G401 (cell line): ENCODE data around the gene MISP. TPM values are rescaled to one million over a fixed set of nuclear protein-coding genes. Genes with fewer than 3 reads are reported as not detected.
A peak's percentile ranks its signal among the peaks of the same experiment; 100 is the strongest.
"Not testable (repeated sequence)": the region's sequence is repeated elsewhere in the genome, so short reads cannot be mapped to it uniquely, and the experiment has no call there.

Experiments used
- DNase-seq: peaks from one replicate; pipeline ENCODE4 v3.0.0-alpha.2; 2015; ENCODE audit warnings: low spot score
- in situ Hi-C: cut with HindIII; loops from 2 replicates; pipeline ENCODE4 v1.10.0; 2016; ENCODE audit warnings: low sequenced_read_pairs, mixed read lengths
- total RNA-seq: library from RNA; depleted of rRNA; stranded (reverse); fragments of >200 nt; shearing (Covaris generic); gene quantifications from 2 replicates; pipeline ENCODE4 v1.2.3, GENCODE V29; 2014

MISP gene
- total RNA-seq, 1 experiment from 2014 or later: 1.2 TPM

- DNase-seq: no peak
- in situ Hi-C loops: no loop called here
Observed at GRCh38 chr19:723247-723646, 27.7 kb upstream of the MISP start.

GRCh38 chr19:723714-724113, 27.2 kb upstream of the MISP start:
- in situ Hi-C loops: no loop called here
- DNase-seq: no peak

GRCh38 chr19:725461-726089, 25.3 kb upstream of the MISP start:
- in situ Hi-C loops: no loop called here
- no peak for DNase-seq

GRCh38 chr19:726993-727956, 23.6 kb upstream of the MISP start:
- in situ Hi-C loops: no loop called here
- no peak for DNase-seq

- in situ Hi-C loops: no loop called here
- DNase-seq: no peak
Observed at GRCh38 chr19:728011-728410, 22.9 kb upstream of the MISP start.

- DNase-seq, in situ Hi-C loops: not testable (repeated sequence)
Observed at GRCh38 chr19:729564-729963, 21.3 kb upstream of the MISP start.

GRCh38 chr19:729965-730668, 20.8 kb upstream of the MISP start:
- no peak for DNase-seq
- in situ Hi-C loops: no loop called here

GRCh38 chr19:731000-731399, 19.9 kb upstream of the MISP start:
- in situ Hi-C loops: no loop called here
- DNase-seq: no peak

GRCh38 chr19:732148-733069, 18.5 kb upstream of the MISP start:
- no peak for DNase-seq
- in situ Hi-C loops: no loop called here

- in situ Hi-C loops: no loop called here
- DNase-seq: no peak
Observed at GRCh38 chr19:734716-735115, 16.2 kb upstream of the MISP start.

- DNase-seq: no peak
- in situ Hi-C loops: no loop called here
Observed at GRCh38 chr19:736125-736524, 14.8 kb upstream of the MISP start.

GRCh38 chr19:737591-738093, 13.3 kb upstream of the MISP start:
- in situ Hi-C loops: no loop called here
- peak; percentile 22 for DNase-seq

- in situ Hi-C loops: no loop called here
- DNase-seq: no peak
Observed at GRCh38 chr19:738509-739128, 12.3 kb upstream of the MISP start.

- in situ Hi-C loops: no loop called here
- DNase-seq: peak; percentile 37
Observed at GRCh38 chr19:739998-740715, 10.8 kb upstream of the MISP start.

- DNase-seq, in situ Hi-C loops: not testable (repeated sequence)
Observed at GRCh38 chr19:740816-741505, 10.0 kb upstream of the MISP start.

- in situ Hi-C loops: no loop called here
- peak; percentile 18 for DNase-seq
Observed at GRCh38 chr19:741506-742131, 9.3 kb upstream of the MISP start.
